Effector CD8-positive, alpha-beta T cell (primary cell): Measurements from ENCODE around the gene AHCYL2.
"Not testable (repeated sequence)": the region's sequence is repeated elsewhere in the genome, so short reads cannot be mapped to it uniquely, and the experiment has no call there.

Source experiments
- DNase-seq: peaks from one replicate; lab custom pipeline; 2025; lab: John Stamatoyannopoulos, UW

The AHCYL2 gene

DNA sequence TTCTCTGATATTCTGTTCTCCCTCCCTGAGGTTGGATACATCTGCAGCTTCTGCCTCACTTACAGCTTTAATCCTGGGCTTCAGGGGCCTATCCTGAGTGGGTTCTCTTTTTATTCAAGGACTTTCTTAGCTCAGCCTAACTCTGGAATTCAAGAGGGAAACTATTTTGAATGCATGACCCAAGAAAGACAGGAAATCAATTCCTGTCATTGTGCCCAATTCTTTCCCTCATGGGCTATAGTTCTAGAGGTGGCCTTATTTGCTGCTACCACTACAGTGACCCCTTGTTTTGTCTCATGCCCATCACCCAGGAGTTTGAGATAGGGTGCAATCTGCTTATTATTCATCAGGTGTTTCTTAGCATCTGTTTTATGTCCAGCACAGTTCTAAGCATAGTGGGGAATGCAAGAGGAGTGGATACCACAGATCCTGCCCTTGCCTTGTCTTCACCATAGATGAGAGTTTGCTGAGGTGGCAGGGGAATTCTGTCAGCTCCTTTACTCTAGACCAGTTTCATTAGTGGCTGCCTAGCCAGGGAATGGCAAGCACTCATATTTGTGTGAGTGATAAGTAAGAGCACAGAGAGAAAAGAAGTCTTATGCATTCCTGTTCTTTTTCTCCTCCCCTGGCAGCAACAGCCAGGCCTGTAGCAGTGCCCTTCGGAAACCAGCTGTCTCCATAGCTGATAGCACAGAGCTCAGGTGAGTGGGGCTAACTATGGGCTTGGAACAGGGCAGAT is 228.8 kb downstream of the AHCYL2 start:
- DNase-seq, result no peak

DNA sequence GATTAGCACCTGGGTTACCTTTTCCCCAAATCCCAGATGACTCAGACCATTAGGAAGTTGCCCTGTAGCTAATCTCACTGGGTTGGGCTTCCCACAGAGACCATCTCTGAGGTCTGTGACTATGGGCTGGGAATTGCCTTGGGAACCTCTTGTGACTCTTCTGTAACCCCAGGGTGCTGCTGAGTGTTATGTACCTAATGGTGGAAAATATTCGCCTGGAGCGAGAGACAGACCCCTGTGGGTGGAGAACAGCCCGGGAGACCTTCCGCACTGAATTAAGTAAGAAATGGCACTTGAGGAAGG is 229.4 kb downstream of the AHCYL2 start:
- DNase-seq, result no peak

GRCh38 chr7:129456421-129456820 is 231.6 kb downstream of the AHCYL2 start:
- no peak for DNase-seq

DNA sequence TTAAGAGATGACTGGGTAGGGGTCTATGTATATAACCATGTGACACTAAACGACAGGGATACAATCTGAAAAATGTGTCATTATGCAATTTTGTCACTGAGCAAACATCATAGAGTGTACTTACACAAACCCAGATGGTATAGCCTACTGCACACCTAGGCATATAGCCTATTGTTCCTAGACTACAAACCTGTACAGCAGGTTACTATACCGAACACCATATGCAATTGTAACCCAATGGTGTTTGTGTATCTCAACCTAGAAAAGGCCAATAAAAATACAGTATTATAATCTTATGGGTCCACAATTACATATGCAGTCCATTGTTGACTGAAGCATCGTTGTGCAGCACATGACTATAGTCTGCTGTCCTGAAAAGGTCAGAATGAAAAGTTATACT is 232.3 kb downstream of the AHCYL2 start:
- DNase-seq, result no peak

DNA sequence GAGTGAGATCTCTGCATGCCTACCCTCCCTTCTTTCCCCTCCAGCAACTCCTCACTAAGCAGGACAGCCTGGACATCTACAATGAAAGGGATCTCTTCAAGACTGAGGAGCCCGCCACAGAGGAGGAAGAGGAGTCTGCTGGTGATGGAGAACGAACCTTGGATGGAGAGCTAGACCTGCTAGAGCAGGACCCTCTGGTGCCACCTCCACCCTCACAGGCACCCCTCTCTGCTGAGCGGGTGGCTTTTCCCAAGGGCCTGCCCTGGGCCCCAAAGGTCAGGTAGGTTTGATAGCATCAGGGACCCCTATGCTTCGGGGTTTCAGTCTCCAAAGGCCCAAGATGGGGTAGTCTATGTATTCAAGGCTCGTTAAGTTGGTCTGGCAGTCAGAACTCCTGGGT is 233.3 kb downstream of the AHCYL2 start:
- no peak for DNase-seq

- no peak for DNase-seq
Observed at GRCh38 chr7:129461809-129462208, 237.0 kb downstream of the AHCYL2 start.

GRCh38 chr7:129462420-129462819 is 237.6 kb downstream of the AHCYL2 start:
- DNase-seq, result no peak

- no peak for DNase-seq
Observed at GRCh38 chr7:129464194-129464593, 239.4 kb downstream of the AHCYL2 start.

GRCh38 chr7:129465080-129465479 is 240.2 kb downstream of the AHCYL2 start:
- DNase-seq, result no peak

DNA sequence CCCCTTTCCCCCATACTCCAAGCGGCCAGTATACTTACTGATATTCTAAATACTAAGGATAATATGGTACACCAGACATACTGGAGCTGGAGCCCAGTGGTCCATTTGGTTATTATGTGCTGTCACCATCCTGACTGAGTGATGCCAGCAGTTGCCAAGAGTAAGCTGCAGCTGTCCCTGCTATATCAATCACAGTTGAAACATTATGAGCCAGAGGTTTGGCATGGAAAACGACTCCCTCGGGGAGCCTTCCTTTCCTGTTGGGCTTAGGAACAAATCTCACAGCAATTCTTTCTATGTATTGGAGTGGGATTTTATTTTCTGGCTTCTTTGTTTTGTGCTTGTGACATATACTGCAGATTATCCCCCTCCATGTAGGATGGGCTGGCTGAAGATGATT is 242.0 kb downstream of the AHCYL2 start:
- no peak for DNase-seq

DNA sequence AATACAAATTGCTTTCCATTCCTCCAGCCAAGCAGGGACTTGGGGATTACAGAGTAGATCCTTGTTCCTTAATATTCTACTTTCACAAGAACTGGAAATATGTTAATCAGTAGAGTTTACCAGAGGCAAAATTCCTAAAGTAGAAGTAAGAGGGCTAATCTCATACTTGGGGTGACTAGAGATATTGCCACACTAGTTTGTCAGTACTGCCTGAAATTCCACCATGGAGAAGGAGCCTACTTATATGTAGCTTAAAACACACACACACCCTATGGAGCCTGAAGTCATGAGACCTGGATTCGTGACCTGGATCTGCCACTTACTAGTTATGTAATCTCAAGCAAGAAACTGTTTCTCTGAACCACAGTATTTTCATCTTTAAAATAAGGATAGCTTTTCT is 243.3 kb downstream of the AHCYL2 start:
- no peak for DNase-seq

DNA sequence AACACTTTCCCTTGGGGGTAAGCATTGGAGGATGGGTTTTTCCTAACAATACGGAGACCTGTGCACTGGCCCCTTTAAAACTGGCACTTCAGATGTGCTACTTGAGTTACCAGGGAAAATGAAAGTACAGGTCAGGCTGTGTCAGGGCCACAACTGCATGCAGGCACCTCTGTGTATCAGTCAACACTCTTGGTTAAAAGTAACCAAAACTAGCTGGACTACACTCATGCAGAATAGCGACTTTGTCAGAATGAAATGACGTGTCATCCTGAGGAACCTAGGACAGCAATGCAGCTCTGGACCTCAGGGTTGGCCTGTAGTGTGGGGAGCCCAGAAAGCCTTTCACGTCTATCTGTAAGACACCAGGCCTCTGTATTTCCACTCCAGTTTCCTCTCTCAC is 243.7 kb downstream of the AHCYL2 start:
- no peak for DNase-seq

GRCh38 chr7:129469930-129470329 is 245.1 kb downstream of the AHCYL2 start:
- DNase-seq, result no peak

DNA sequence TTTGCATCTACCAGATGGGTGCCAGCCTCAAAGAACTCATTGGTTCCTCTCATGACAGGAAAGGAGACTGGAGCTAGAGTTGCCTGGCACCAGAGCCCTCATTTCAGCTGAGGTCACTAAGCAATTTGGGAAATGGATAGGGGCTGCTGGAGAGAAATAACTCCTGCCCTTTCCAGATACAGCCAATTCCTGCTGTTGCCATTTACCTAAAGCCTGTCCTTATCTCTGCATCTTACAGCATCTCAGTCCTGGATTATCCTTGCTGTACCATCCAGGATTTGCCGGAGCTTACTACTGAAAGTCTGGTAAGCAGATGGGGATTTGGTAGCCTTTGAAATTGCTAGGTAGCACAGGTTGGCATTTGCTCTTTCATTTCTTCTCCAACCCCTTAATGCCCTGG is 245.6 kb downstream of the AHCYL2 start:
- DNase-seq, result no peak

GRCh38 chr7:129471402-129471827 is 246.6 kb downstream of the AHCYL2 start:
- DNase-seq, result no peak

DNA sequence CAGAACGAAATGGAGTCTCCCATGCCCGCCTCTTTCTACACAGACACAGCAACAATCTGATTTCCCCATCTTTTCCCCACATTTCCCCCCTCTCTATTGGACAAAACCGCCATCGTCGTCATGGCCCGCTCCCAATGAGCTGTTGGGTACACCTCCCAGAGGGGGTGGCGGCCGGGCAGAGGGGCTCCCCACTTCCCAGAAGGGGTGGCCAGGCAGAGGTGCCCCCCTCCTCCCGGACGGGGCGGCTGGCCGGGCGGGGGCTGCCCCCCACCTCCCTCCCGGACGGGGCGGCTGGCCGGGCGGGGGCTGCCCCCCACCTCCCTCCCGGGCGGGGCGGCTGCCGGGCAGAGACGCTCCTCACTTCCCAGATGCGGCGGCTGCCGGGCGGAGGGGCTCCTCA is 251.1 kb downstream of the AHCYL2 start:
- DNase-seq, result not testable (repeated sequence)

DNA sequence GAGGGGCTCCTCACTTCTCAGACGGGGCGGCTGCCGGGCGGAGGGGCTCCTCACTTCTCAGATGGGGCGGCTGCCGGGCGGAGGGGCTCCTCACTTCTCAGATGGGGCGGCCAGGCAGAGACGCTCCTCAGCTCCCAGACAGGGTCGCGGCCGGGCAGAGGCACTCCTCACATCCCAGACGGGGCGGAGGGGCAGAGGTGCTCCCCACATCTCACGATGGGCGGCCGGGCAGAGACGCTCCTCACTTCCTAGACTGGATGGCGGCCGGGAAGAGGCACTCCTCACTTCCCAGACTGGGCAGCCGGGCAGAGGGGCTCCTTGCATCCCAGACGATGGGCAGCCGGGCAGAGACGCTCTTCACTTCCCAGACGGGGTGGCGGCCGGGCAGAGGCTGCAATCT is 251.6 kb downstream of the AHCYL2 start:
- not testable (repeated sequence) for DNase-seq
